K562 (cell line): ENCODE data around the gene MID1IP1. TPM values are rescaled to one million over a fixed set of nuclear protein-coding genes. Genes with fewer than 3 reads are reported as not detected.

Experiments used
- ATF1 ChIP-seq, 2 experiments: fragments of 450-650 bp in 1 of 2; IDR thresholded peaks; 2 replicates each; pipeline ENCODE4 v1.6.1; 2016; ENCODE audit warnings: missing compliant biosample characterization in 1 of 2, missing genetic modification characterization in 1 of 2
- ATF7 ChIP-seq: fragments of 450-650 bp; IDR thresholded peaks from 2 replicates; pipeline ENCODE4 v1.7.1; 2014; ENCODE audit warnings: mild to moderate bottlenecking, moderate library complexity
- BRD9 ChIP-seq: fragments of 450-650 bp; IDR thresholded peaks from 2 replicates; pipeline ENCODE4 v1.6.1; 2018; ENCODE audit warnings: low read depth; ENCODE audit not compliant: partially characterized antibody
- CBX1 ChIP-seq: sonication (generic); IDR thresholded peaks from 2 replicates; pipeline ENCODE4 v1.6.1; 2016; ENCODE audit warnings: antibody characterized with exemption, low read depth, mild to moderate bottlenecking
- CBX5 ChIP-seq: IDR thresholded peaks from 2 replicates; pipeline ENCODE4 v1.6.1; 2014; ENCODE audit warnings: low read depth, borderline replicate concordance
- EHMT2 ChIP-seq: fragments of 450-650 bp; IDR thresholded peaks from 2 replicates; pipeline ENCODE4 v1.6.1; 2018; ENCODE audit warnings: antibody characterized with exemption
- HDAC2 ChIP-seq: fragments of 450-650 bp; IDR thresholded peaks from 2 replicates; pipeline ENCODE4 v1.6.1; 2016; ENCODE audit warnings: mild to moderate bottlenecking
- NCOA1 ChIP-seq: fragments of 450-650 bp; IDR thresholded peaks from 2 replicates; pipeline ENCODE4 v1.6.1; 2016; ENCODE audit warnings: low read depth
- PML ChIP-seq: IDR thresholded peaks from 2 replicates; pipeline ENCODE4 v1.6.1; 2012; ENCODE audit warnings: low read length, inconsistent platforms
- POLR2AphosphoS5 ChIP-seq: IDR thresholded peaks from 2 replicates; pipeline ENCODE4 v1.6.1; 2011; ENCODE audit warnings: mild to moderate bottlenecking, low read depth, low read length, moderate library complexity; ENCODE audit not compliant: control insufficient read depth, insufficient read depth
- PTTG1 ChIP-seq: fragments of 450-650 bp; IDR thresholded peaks from 2 replicates; pipeline ENCODE4 v1.6.1; 2016; ENCODE audit warnings: low read depth, mild to moderate bottlenecking, missing genetic modification characterization, missing compliant biosample characterization
- PURB ChIP-seq: sonication (generic); formaldehyde crosslinking; IDR thresholded peaks from 2 replicates; pipeline ENCODE4 v1.9.0; 2021; ENCODE audit warnings: low read depth, mild to moderate bottlenecking, missing genetic modification reagents
- SAFB ChIP-seq: fragments of 200-400 bp; formaldehyde crosslinking; IDR thresholded peaks from 2 replicates; pipeline ENCODE4 v1.6.1; 2017; ENCODE audit warnings: low read depth, low read length, borderline replicate concordance
- TEAD2 ChIP-seq: fragments of 450-650 bp; IDR thresholded peaks from 2 replicates; pipeline ENCODE4 v1.6.1; 2016; ENCODE audit warnings: missing genetic modification characterization, control low read depth, missing compliant biosample characterization
- TFAP4 ChIP-seq: sonication (generic); formaldehyde crosslinking; IDR thresholded peaks from 2 replicates; pipeline ENCODE4 v1.8.0; 2022; ENCODE audit warnings: missing genetic modification reagents, mild to moderate bottlenecking, moderate library complexity, borderline replicate concordance
- ZNF551 ChIP-seq: fragments of 250-450 bp; sonication (Bioruptor Pico); IDR thresholded peaks from 2 replicates; pipeline ENCODE4 v1.5.0; 2021; ENCODE audit warnings: mild to moderate bottlenecking, moderate library complexity
- ZNF609 ChIP-seq: sonication (generic); formaldehyde crosslinking; IDR thresholded peaks from 2 replicates; pipeline ENCODE4 v1.8.1; 2023; ENCODE audit warnings: missing genetic modification reagents, mild to moderate bottlenecking, borderline replicate concordance
- ZNF780A ChIP-seq: fragments of 250-450 bp; sonication (Bioruptor Pico); IDR thresholded peaks from 2 replicates; pipeline ENCODE4 v1.5.0; 2021; ENCODE audit warnings: mild to moderate bottlenecking
- polyA plus RNA-seq, 8 experiments: library from polyadenylated mRNA; depleted of rRNA in 4 of 8; stranded (reverse) in 5 of 8; unstranded in 3 of 8; fragments of >200 nt; fragmentation: Nextera tagmentation in 2 of 8; fragmentation: Illumina TruSeq in 1 of 8; extraction: Ambion mirVana in 2 of 8; extraction: Trizol in 1 of 8; gene quantifications; 2 replicates each; pipeline versions ENCODE4 v1.2.1 to v1.2.3, GENCODE V29; 2011 to 2014; ENCODE audit warnings: inconsistent platforms in 1 of 8, missing spikeins in 1 of 8
- total RNA-seq, 7 experiments: library from RNA; depleted of rRNA in 6 of 7; stranded (reverse); fragments of >200 nt in 6 of 7; fragmentation: Illumina TruSeq in 2 of 7; extraction: Trizol in 2 of 7; gene quantifications; 2 replicates each; pipeline versions ENCODE4 v1.2.1 to v1.2.3, GENCODE V29; 2011 to 2021; ENCODE audit warnings: low replicate concordance in 1 of 7
- TF ChIP-seq, protein P1 (sequence below): fragments of 250-450 bp; sonication (Bioruptor Pico); IDR thresholded peaks from 2 replicates; pipeline ENCODE4 v1.5.0; 2020; ENCODE audit warnings: mild to moderate bottlenecking
- TF ChIP-seq, protein P2 (sequence below): IDR thresholded peaks from 2 replicates; pipeline ENCODE4 v1.6.1; 2014; ENCODE audit warnings: antibody characterized with exemption

MID1IP1 gene
- total and polyA plus RNA-seq, 9 of the 15 experiments (the other 6 are each of a cell fraction or from before 2014, with no cell fraction given), result 0.51 to 102 (median 27.5) TPM

- TF ChIP-seq NCOA1 (peak; percentile 34; the same call in 1 of the 2 replicates), PTTG1 (tag) (no peak), TFAP4 (CRISPR knock-in tag) (peak; percentile 92), BRD9 (no peak), ZNF551 (no peak), PML (peak; percentile 82; the same call in 1 of the 2 replicates), PURB (CRISPR knock-in tag) (no peak), ZNF780A (no peak), TEAD2 (tag) (no peak), ZNF609 (CRISPR knock-in tag) (no peak), HDAC2 (peak; percentile 74; the same call in 1 of the 2 replicates), ATF1 (CRISPR knock-in tag; IDR thresholded peaks at IDR 0.05) (no peak), ATF1 (tag; IDR thresholded peaks at IDR 0.05) (peak; percentile 66), CBX1 (peak; percentile 69; the same call in 1 of the 2 replicates), ATF7 (peak; percentile 54; the same call in 1 of the 2 replicates), CBX5 (no peak), POLR2AphosphoS5 (peak; percentile 64; the same call in 1 of the 2 replicates), SAFB (0 out of 2 replicates have a peak, but pooled peaks have one; percentile 24), EHMT2 (no peak)
- TF ChIP-seq, protein P1, sequence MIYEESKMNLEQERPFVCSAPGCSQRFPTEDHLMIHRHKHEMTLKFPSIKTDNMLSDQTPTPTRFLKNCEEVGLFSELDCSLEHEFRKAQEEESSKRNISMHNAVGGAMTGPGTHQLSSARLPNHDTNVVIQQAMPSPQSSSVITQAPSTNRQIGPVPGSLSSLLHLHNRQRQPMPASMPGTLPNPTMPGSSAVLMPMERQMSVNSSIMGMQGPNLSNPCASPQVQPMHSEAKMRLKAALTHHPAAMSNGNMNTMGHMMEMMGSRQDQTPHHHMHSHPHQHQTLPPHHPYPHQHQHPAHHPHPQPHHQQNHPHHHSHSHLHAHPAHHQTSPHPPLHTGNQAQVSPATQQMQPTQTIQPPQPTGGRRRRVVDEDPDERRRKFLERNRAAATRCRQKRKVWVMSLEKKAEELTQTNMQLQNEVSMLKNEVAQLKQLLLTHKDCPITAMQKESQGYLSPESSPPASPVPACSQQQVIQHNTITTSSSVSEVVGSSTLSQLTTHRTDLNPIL (CRISPR knock-in tag), result no peak
- TF ChIP-seq, protein P2, sequence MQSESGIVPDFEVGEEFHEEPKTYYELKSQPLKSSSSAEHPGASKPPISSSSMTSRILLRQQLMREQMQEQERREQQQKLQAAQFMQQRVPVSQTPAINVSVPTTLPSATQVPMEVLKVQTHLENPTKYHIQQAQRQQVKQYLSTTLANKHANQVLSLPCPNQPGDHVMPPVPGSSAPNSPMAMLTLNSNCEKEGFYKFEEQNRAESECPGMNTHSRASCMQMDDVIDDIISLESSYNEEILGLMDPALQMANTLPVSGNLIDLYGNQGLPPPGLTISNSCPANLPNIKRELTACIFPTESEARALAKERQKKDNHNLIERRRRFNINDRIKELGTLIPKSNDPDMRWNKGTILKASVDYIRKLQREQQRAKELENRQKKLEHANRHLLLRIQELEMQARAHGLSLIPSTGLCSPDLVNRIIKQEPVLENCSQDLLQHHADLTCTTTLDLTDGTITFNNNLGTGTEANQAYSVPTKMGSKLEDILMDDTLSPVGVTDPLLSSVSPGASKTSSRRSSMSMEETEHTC, result no peak
Measured at GRCh38 chrX:38803588-38804431, 2.6 kb downstream of the MID1IP1 start (continued).
